ENCODE results near the gene RBBP7.

RBBP7 gene

GRCh38 chrX:16822723-16823122, 47.4 kb downstream of the RBBP7 start:
- DNase-seq: no peak

GRCh38 chrX:16819634-16820033, 50.5 kb downstream of the RBBP7 start:
- DNase-seq: no peak

- peak; percentile 47 for DNase-seq
These were observed 55.6 kb downstream of the RBBP7 start for GRCh38 chrX:16814597-16814996.

- DNase-seq: peak; percentile 36
These were observed 62.1 kb downstream of the RBBP7 start for GRCh38 chrX:16807976-16808542.

- DNase-seq: no peak
These were observed 62.6 kb downstream of the RBBP7 start for GRCh38 chrX:16807548-16807947.

- DNase-seq: no peak
These were observed 65.2 kb downstream of the RBBP7 start for GRCh38 chrX:16804923-16805464.

GRCh38 chrX:16797841-16798240, 72.3 kb downstream of the RBBP7 start:
- no peak for DNase-seq

GRCh38 chrX:16797358-16797757, 72.8 kb downstream of the RBBP7 start:
- DNase-seq: peak; percentile 47

- DNase-seq: no peak
These were observed 73.9 kb downstream of the RBBP7 start for GRCh38 chrX:16796298-16796697.
